WTC11 (cell line): ENCODE measurements around the gene SYPL1.

ENCODE experiments used
- CTCF ChIP-seq: fragments of 200-600 bp; IDR thresholded peaks from 2 replicates; pipeline ENCODE4 v1.8.0; 2022; ENCODE audit warnings: antibody characterized with exemption
- ERG ChIP-seq: fragments of 250-450 bp; sonication (Bioruptor Pico); IDR thresholded peaks from 2 replicates; pipeline ENCODE4 v1.8.0; 2021; ENCODE audit warnings: mild to moderate bottlenecking
- GTF2I ChIP-seq: fragments of 250-450 bp; sonication (Bioruptor Pico); conservative IDR thresholded peaks from 2 replicates; pipeline ENCODE4 v1.4.0; 2021; ENCODE audit warnings: mild to moderate bottlenecking
- MXD4 ChIP-seq: fragments of 250-450 bp; sonication (Bioruptor Pico); IDR thresholded peaks from 2 replicates; pipeline ENCODE4 v1.8.0; 2021; ENCODE audit warnings: mild to moderate bottlenecking, moderate library complexity, borderline replicate concordance
- RELA ChIP-seq: sonication (generic); formaldehyde crosslinking; IDR thresholded peaks from 2 replicates; pipeline ENCODE4 v1.8.1; 2022; ENCODE audit warnings: missing genetic modification reagents, mild to moderate bottlenecking, borderline replicate concordance
- SP1 ChIP-seq: sonication (generic); formaldehyde crosslinking; conservative IDR thresholded peaks from 2 replicates; pipeline ENCODE4 v1.8.1; 2022; ENCODE audit warnings: missing genetic modification reagents
- ZNF263 ChIP-seq: sonication (generic); formaldehyde crosslinking; IDR thresholded peaks from 2 replicates; pipeline ENCODE4 v1.8.1; 2022; ENCODE audit warnings: low read depth, mild to moderate bottlenecking, moderate library complexity, missing genetic modification reagents
- TF ChIP-seq, protein P1 (sequence below): sonication (generic); formaldehyde crosslinking; conservative IDR thresholded peaks from 2 replicates; pipeline ENCODE4 v1.8.1; 2022; ENCODE audit warnings: mild to moderate bottlenecking, missing genetic modification reagents

- TF ChIP-seq CTCF (no peak), SP1 (no peak), ZNF263 (no peak), ERG (CRISPR knock-in tag) (no peak), RELA (no peak), GTF2I (CRISPR knock-in tag) (no peak), MXD4 (CRISPR knock-in tag) (no peak)
- TF ChIP-seq, protein P1, sequence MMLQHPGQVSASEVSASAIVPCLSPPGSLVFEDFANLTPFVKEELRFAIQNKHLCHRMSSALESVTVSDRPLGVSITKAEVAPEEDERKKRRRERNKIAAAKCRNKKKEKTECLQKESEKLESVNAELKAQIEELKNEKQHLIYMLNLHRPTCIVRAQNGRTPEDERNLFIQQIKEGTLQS (CRISPR knock-in tag): no peak
Measured at GRCh38 chr7:106086062-106086461, 26.1 kb downstream of the SYPL1 start.
